Stimulated activated CD8-positive, alpha-beta memory T cell treated with anti-CD3 and anti-CD28 coated beads, Interleukin-12 subunit alpha, Interleukin-12 subunit beta, amount 100 ng/mL, for 1 hour (primary cell): ENCODE results near the gene NTSR1.

Experiments
- DNase-seq: peaks from one replicate; pipeline ENCODE4 v3.0.0-alpha.2; 2020; ENCODE audit warnings: low read depth

Gene NTSR1

GRCh38 chr20:62726276-62726675, 17.6 kb downstream of the NTSR1 start:
- no peak for DNase-seq

- no peak for DNase-seq
These were observed 18.3 kb downstream of the NTSR1 start for GRCh38 chr20:62726716-62727583.

- no peak for DNase-seq
These were observed 19.0 kb downstream of the NTSR1 start for GRCh38 chr20:62727584-62728027.

GRCh38 chr20:62728028-62728780, 19.6 kb downstream of the NTSR1 start:
- no peak for DNase-seq

GRCh38 chr20:62728781-62729300, 20.2 kb downstream of the NTSR1 start:
- no peak for DNase-seq

GRCh38 chr20:62730481-62730880, 21.8 kb downstream of the NTSR1 start:
- DNase-seq: no peak

GRCh38 chr20:62732031-62732760, 23.6 kb downstream of the NTSR1 start:
- DNase-seq: no peak

- DNase-seq: no peak
These were observed 24.3 kb downstream of the NTSR1 start for GRCh38 chr20:62732842-62733525.

GRCh38 chr20:62733526-62733842, 24.8 kb downstream of the NTSR1 start:
- no peak for DNase-seq

- no peak for DNase-seq
These were observed 25.3 kb downstream of the NTSR1 start for GRCh38 chr20:62733891-62734290.

GRCh38 chr20:62734326-62734725, 25.7 kb downstream of the NTSR1 start:
- DNase-seq: no peak

- no peak for DNase-seq
These were observed 26.2 kb downstream of the NTSR1 start for GRCh38 chr20:62734881-62735280.

GRCh38 chr20:62735331-62735821, 26.7 kb downstream of the NTSR1 start:
- no peak for DNase-seq

- no peak for DNase-seq
These were observed 27.4 kb downstream of the NTSR1 start for GRCh38 chr20:62736026-62736406.

GRCh38 chr20:62736407-62737071, 27.9 kb downstream of the NTSR1 start:
- no peak for DNase-seq

- no peak for DNase-seq
These were observed 28.7 kb downstream of the NTSR1 start for GRCh38 chr20:62737271-62737811.

- no peak for DNase-seq
These were observed 29.6 kb downstream of the NTSR1 start for GRCh38 chr20:62738025-62738881.

- no peak for DNase-seq
These were observed 30.4 kb downstream of the NTSR1 start for GRCh38 chr20:62739067-62739466.

- DNase-seq: no peak
These were observed 31.1 kb downstream of the NTSR1 start for GRCh38 chr20:62739581-62740285.
